GM23248 (cell line): ENCODE measurements around the gene PDLIM7. TPM values are rescaled to one million over a fixed set of nuclear protein-coding genes. Genes with fewer than 3 reads are reported as not detected.

Experiments
- DNase-seq: peaks from one replicate; pipeline ENCODE4 v3.0.0-alpha.2; 2015
- H2AFZ ChIP-seq: fragments of 200-600 bp; sonication (generic); 2 replicates; pipeline ENCODE4 v1.6.1; 2016; ENCODE audit warnings: antibody characterized with exemption
- H3F3A ChIP-seq: fragments of 200-600 bp; sonication (generic); 2 replicates; pipeline ENCODE4 v1.6.1; 2016; ENCODE audit warnings: mild to moderate bottlenecking, antibody characterized with exemption, mixed run types; ENCODE audit not compliant: insufficient read depth
- H3K27ac ChIP-seq: fragments of 200-600 bp; sonication (generic); 2 replicates; pipeline ENCODE4 v1.5.1; 2016; ENCODE audit warnings: mild to moderate bottlenecking
- H3K27me3 ChIP-seq: fragments of 200-600 bp; sonication (generic); replicated peaks from 2 replicates; pipeline ENCODE4 v1.6.1; 2016; ENCODE audit warnings: mild to moderate bottlenecking; ENCODE audit not compliant: insufficient read depth
- H3K36me3 ChIP-seq: fragments of 200-600 bp; sonication (generic); 2 replicates; pipeline ENCODE4 v1.6.1; 2016; ENCODE audit warnings: low read depth, mild to moderate bottlenecking
- H3K4me1 ChIP-seq: fragments of 200-600 bp; sonication (generic); 2 replicates; pipeline ENCODE4 v1.6.1; 2016; ENCODE audit warnings: mild to moderate bottlenecking; ENCODE audit not compliant: insufficient read depth
- H3K4me2 ChIP-seq: fragments of 200-600 bp; sonication (generic); one replicate; pipeline ENCODE4 v1.6.1; 2016; ENCODE audit warnings: mild to moderate bottlenecking; ENCODE audit not compliant: unreplicated experiment
- H3K4me3 ChIP-seq: fragments of 200-600 bp; sonication (generic); 2 replicates; pipeline ENCODE4 v1.5.1; 2016; ENCODE audit warnings: mild to moderate bottlenecking
- H3K79me2 ChIP-seq: fragments of 200-600 bp; sonication (generic); 2 replicates; pipeline ENCODE4 v1.6.1; 2016; ENCODE audit warnings: mild to moderate bottlenecking; ENCODE audit not compliant: insufficient read depth
- H3K9ac ChIP-seq: fragments of 200-600 bp; sonication (generic); 2 replicates; pipeline ENCODE4 v1.6.1; 2016; ENCODE audit warnings: mild to moderate bottlenecking
- H3K9me2 ChIP-seq: fragments of 200-600 bp; sonication (generic); 2 replicates; pipeline ENCODE4 v1.6.1; 2016; ENCODE audit warnings: mixed run types, mild to moderate bottlenecking, moderate library complexity; ENCODE audit not compliant: insufficient read depth
- H3K9me3 ChIP-seq: fragments of 200-600 bp; sonication (generic); one replicate; pipeline ENCODE4 v1.6.1; 2017; ENCODE audit warnings: low read depth
- H4K20me1 ChIP-seq: fragments of 200-600 bp; sonication (generic); 2 replicates; pipeline ENCODE4 v1.6.0; 2016; ENCODE audit not compliant: insufficient read depth
- EZH2 ChIP-seq: fragments of 200-600 bp; sonication (generic); IDR thresholded peaks from 2 replicates; pipeline ENCODE4 v1.6.1; 2018; ENCODE audit warnings: antibody characterized with exemption, mild to moderate bottlenecking; ENCODE audit not compliant: insufficient read depth, poor library complexity, severe bottlenecking
- EZH2phosphoT487 ChIP-seq: fragments of 200-600 bp; sonication (generic); IDR thresholded peaks from 2 replicates; pipeline ENCODE4 v1.6.1; 2018; ENCODE audit warnings: antibody characterized with exemption, moderate library complexity, mild to moderate bottlenecking, low read depth; ENCODE audit not compliant: insufficient read depth
- WGBS, 2 experiments: methylation state at CpG; one replicate each; pipeline ENCODE4 v1.1.6; 2015 to 2017; ENCODE audit warnings: low lambda C conversion rate in 2 of 2, low coverage in 1 of 2; ENCODE audit errors: missing lambda C conversion rate in 2 of 2; 5-methylcytosine and 5-hydroxymethylcytosine counted together
- in situ Hi-C: fragments of 300-500 bp; cut with MboI; formaldehyde crosslinking; loops from 2 replicates; pipeline ENCODE4 v1.15.0; 2020
- polyA plus RNA-seq: library from polyadenylated mRNA; unstranded; fragments of >200 nt; fragmentation: Nextera tagmentation; extraction: Ambion mirVana; gene quantifications from 2 replicates; pipeline ENCODE4 v1.2.1, GENCODE V29; 2016
- total RNA-seq: library from RNA; depleted of rRNA; stranded (reverse); fragments of >200 nt; shearing (Covaris generic); gene quantifications from 2 replicates; pipeline ENCODE4 v1.2.3, GENCODE V29; 2014

The PDLIM7 gene
- total and polyA plus RNA-seq, 2 experiments from 2014 or later, result 320 to 556 TPM

DNA sequence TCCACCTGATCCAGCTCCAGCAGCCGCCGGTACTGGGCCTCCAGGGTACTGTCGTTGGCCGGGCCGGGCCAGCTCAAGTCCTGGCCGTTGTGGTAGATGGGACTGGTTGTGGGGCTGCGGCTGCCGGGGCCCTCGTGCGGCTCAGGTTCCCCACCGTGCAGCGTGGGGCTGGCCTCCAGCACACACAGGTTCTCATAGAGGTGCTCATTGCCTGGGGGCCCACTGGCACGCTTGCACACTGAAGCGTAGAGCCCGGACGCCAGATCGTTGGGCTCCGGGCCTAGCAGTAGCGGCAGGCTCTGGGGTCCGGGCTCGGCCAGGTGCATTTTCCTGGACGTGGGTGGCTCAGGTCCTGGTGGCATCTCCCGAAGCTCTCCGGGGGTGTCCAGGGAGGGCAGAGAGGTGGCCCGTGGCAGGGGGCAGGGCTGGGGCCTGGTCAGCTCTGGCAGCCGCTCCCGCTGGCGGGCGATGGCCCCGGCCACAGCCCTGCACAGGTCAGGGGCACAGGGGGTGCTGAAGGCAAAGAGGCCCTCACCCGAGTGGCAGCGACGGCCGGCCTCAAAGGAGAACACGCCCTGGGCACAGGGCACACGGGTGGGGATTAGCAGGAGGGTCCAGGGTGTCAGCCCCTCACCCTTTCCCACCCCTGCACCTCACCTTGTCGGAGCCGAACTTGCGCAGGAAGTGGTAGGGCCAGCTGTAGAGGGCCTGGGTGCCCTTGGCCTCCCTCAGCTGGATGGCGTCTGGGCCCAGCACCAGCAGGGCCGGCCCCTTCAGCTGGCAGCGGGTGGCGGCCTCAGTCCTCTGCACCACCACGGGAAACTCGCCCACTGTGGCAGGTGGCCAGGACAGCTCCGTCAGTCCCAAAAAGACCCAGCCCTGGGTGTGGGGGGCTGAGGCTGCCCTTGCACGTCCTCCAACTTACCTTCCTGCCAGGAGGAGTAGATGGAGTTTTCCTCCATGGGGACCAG, 7.0 kb upstream of the PDLIM7 start:
- H3K4me1 ChIP-seq, result no peaks in the 10 kb centered on the region; the same call in 1 of the 2 replicates
- in situ Hi-C loops, result no loop called here
- H2AFZ ChIP-seq, result no peak overlapping the region
- DNase-seq, result no peak
- H3K27me3 ChIP-seq, result no peaks in the 10 kb centered on the region
- 88 to 91% methylated on average over 33 to 47 of the region's 47 CpGs for WGBS, 2 experiments
- H3K9me2 ChIP-seq, result no peaks in the 10 kb centered on the region
- H3F3A ChIP-seq, result peaks cover 15% of the 10 kb centered on the region; the same call in 1 of the 2 replicates
- H3K36me3 ChIP-seq, result no peaks in the 10 kb centered on the region
- TF ChIP-seq EZH2 (no peak), EZH2phosphoT487 (no peak)
- no peaks in the 10 kb centered on the region for H3K9me3 ChIP-seq
- no peak overlapping the region for H3K9ac ChIP-seq
- H3K4me3 ChIP-seq, result no peak overlapping the region
- H3K4me2 ChIP-seq, result no peak overlapping the region
- no peaks in the 10 kb centered on the region for H4K20me1 ChIP-seq
- no peak overlapping the region for H3K27ac ChIP-seq
- no peaks in the 10 kb centered on the region for H3K79me2 ChIP-seq

- H3K4me3 ChIP-seq, result no peak overlapping the region
- no peaks in the 10 kb centered on the region for H3K36me3 ChIP-seq
- H3F3A ChIP-seq, result peaks cover 16% of the 10 kb centered on the region; the same call in 1 of the 2 replicates
- no peak overlapping the region for H3K9ac ChIP-seq
- TF ChIP-seq EZH2phosphoT487 (no peak), EZH2 (no peak)
- WGBS, 2 experiments, result 84 to 86% methylated on average over 21 to 24 of the region's 24 CpGs
- no peak overlapping the region for H3K4me2 ChIP-seq
- no peaks in the 10 kb centered on the region for H4K20me1 ChIP-seq
- H3K27me3 ChIP-seq, result no peaks in the 10 kb centered on the region
- H3K79me2 ChIP-seq, result no peaks in the 10 kb centered on the region
- H3K9me2 ChIP-seq, result no peaks in the 10 kb centered on the region
- no peak overlapping the region for H2AFZ ChIP-seq
- no peak for DNase-seq
- no peaks in the 10 kb centered on the region for H3K9me3 ChIP-seq
- no peak overlapping the region for H3K27ac ChIP-seq
- H3K4me1 ChIP-seq, result no peaks in the 10 kb centered on the region; the same call in 1 of the 2 replicates
- in situ Hi-C loops, result no loop called here
Measured at GRCh38 chr5:177503351-177504085, 6.1 kb upstream of the PDLIM7 start.

DNA sequence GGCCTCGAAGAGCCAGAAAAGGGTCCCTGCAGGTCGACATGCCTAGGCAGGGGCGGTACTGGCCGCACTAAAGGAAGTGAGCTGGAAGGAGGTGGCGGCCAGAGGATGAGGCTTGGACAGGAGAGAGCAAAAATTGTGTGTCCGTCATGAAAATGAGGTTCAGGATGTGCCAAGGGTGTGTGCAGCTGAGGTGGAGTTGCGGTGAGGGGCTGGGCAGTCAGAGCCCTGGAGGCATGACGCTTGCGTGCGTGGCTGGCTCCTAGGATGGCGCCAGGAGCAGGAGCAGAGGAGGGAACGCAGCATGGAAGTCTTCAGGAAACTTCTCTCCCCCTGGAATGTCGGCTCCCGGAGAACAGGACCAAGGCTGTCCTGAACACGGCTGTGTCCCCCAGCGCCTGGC, 5.5 kb upstream of the PDLIM7 start:
- H3K4me2 ChIP-seq, result no peak overlapping the region
- H3F3A ChIP-seq, result peaks cover 16% of the 10 kb centered on the region; the same call in 1 of the 2 replicates
- DNase-seq, result no peak
- no peak overlapping the region for H2AFZ ChIP-seq
- H3K79me2 ChIP-seq, result no peaks in the 10 kb centered on the region
- H4K20me1 ChIP-seq, result no peaks in the 10 kb centered on the region
- no peak for TF ChIP-seq EZH2phosphoT487
- in situ Hi-C loops, result no loop called here
- H3K9me2 ChIP-seq, result no peaks in the 10 kb centered on the region
- no peaks in the 10 kb centered on the region for H3K36me3 ChIP-seq
- no peak overlapping the region for H3K9ac ChIP-seq
- WGBS, 2 experiments, result 83 to 84% methylated on average over 16 of the region's 16 CpGs
- H3K27ac ChIP-seq, result no peak overlapping the region
- H3K4me3 ChIP-seq, result no peak overlapping the region
- H3K9me3 ChIP-seq, result no peaks in the 10 kb centered on the region
- no peaks in the 10 kb centered on the region; the same call in 1 of the 2 replicates for H3K4me1 ChIP-seq
- H3K27me3 ChIP-seq, result no peaks in the 10 kb centered on the region

DNA sequence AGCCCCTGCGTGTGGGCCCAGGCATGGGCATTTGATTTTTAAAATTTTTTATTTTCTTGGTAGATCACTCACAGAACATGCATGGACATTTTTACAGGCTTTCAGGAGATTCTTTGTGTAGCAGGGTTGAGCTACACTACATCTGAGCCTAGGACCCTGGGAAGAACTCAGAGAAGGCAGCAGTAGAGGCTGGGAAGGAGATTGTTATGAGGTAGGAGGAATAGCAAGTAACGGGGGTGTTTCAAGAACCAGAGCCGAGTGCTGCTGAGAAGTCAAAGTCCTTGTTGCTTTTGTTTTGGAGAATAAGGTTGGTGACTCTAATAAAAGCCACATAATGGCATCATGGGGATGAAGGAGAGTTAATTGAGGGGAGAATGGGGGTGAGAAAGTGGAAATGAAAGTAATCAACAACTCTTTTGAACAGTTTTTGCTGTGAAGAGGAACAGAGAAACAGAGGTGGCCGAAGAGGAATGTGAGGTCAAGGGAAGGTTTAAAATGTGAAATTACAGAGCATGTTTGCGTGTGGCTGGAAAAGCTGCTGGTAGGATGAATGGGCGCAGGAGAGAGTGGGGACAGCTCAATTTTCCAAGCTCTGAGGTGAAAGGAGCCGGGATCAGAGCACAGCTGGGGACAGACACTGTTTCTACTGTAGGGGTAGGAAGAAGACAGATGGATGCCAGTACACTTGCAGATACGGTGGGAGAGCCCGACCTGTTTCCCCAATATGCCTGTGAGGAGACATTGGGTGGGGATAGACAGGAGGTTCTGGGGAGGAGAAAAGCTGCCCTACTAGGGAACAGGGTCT, 4.7 kb upstream of the PDLIM7 start:
- Histone ChIP-seq H3K79me2 (no peaks in the 10 kb centered on the region), H3K36me3 (no peaks in the 10 kb centered on the region), H3K9me3 (no peaks in the 10 kb centered on the region), H3K9ac (no peak overlapping the region), H3K9me2 (no peaks in the 10 kb centered on the region), H3F3A (peaks cover 16% of the 10 kb centered on the region; the same call in 1 of the 2 replicates), H2AFZ (no peak overlapping the region), H3K27me3 (no peaks in the 10 kb centered on the region), H4K20me1 (no peaks in the 10 kb centered on the region), H3K4me3 (no peak overlapping the region), H3K4me1 (no peaks in the 10 kb centered on the region; the same call in 1 of the 2 replicates), H3K4me2 (no peak overlapping the region), H3K27ac (no peak overlapping the region)
- TF ChIP-seq EZH2phosphoT487 (no peak), EZH2 (no peak)
- WGBS, 2 experiments, result 59 to 60% methylated on average over 9 of the region's 9 CpGs
- in situ Hi-C loops, result no loop called here
- no peak for DNase-seq
